GM12878 (cell line): ENCODE data around the gene CYP4F8. TPM values are rescaled to one million over a fixed set of nuclear protein-coding genes. Genes with fewer than 3 reads are reported as not detected.

Experiments
- ATAC-seq: fragments of 200-7000 bp; cut with Tn5 transposase; 3 replicates; pipeline ENCODE4 v1.9.1; 2020; ENCODE audit warnings: mild to moderate bottlenecking, moderate library complexity
- BruUV-seq: library from RNA; stranded (reverse); fragments of 400-500 nt; replicated peaks from 2 replicates; lab custom pipeline; 2021; lab: Mats Ljungman, UMichigan
- CTCF ChIA-PET: fragments of 300-600 bp; sonication (Branson Sonifier 250); formaldehyde crosslinking; extraction: SDS; loops from one replicate; lab custom pipeline; 2021; ENCODE audit warnings: inconsistent platforms; lab: Yijun Ruan, JAX
- POLR2A ChIA-PET: fragments of 350-600 bp; formaldehyde crosslinking; extraction: SDS; loops from one replicate; lab custom pipeline; 2021; ENCODE audit warnings: inconsistent platforms; lab: Charles Lee
- RAD21 ChIA-PET: fragments of 300-600 bp; sonication (Branson Sonifier 250); formaldehyde crosslinking; loops from one replicate; lab custom pipeline; 2023; ENCODE audit warnings: antibody characterized with exemption; ENCODE audit not compliant: unreplicated experiment; lab: Charles Lee
- SMC1A ChIA-PET: fragments of 300-600 bp; sonication (Branson Sonifier 250); formaldehyde crosslinking; loops from one replicate; lab custom pipeline; 2023; ENCODE audit not compliant: unreplicated experiment, uncharacterized antibody; lab: Charles Lee
- DNase-seq: peaks from one replicate; pipeline ENCODE4 v3.0.0-alpha.2; 2011; ENCODE audit warnings: low read depth, low spot score
- FAIRE-seq: peaks from 3 replicates; lab custom pipeline; 2011; peaks lifted over from hg19 to GRCh38; lab: Jason Lieb, UNC
- H2AFZ ChIP-seq: 2 replicates; pipeline ENCODE4 v1.6.0; 2011; ENCODE audit warnings: low read depth, low read length, control low read depth; ENCODE audit not compliant: control insufficient read depth
- H3K27ac ChIP-seq: 2 replicates; pipeline ENCODE4 v1.5.1; 2011; ENCODE audit warnings: control low read depth; ENCODE audit not compliant: control insufficient read depth, insufficient read depth
- H3K27me3 ChIP-seq, 2 experiments: replicated peaks in 1 of 2; 2 replicates each; pipeline versions ENCODE4 v1.6.0 to v1.6.1; 2011; ENCODE audit warnings: low read length in 1 of 2; ENCODE audit not compliant: control insufficient read depth in 2 of 2, insufficient read depth in 2 of 2
- H3K36me3 ChIP-seq, 2 experiments: 2 replicates each; pipeline ENCODE4 v1.5.1; 2011; ENCODE audit warnings: low read length in 1 of 2; ENCODE audit not compliant: control insufficient read depth in 2 of 2, insufficient read depth in 2 of 2
- H3K4me1 ChIP-seq: 2 replicates; pipeline ENCODE4 v1.6.1; 2011; ENCODE audit warnings: mild to moderate bottlenecking, low read length, moderate library complexity, mixed read lengths; ENCODE audit not compliant: control insufficient read depth, insufficient read depth
- H3K4me2 ChIP-seq: 2 replicates; pipeline ENCODE4 v1.6.0; 2011; ENCODE audit warnings: control low read depth; ENCODE audit not compliant: control insufficient read depth, insufficient read depth
- H3K4me3 ChIP-seq: fragments of 200-600 bp; sonication (generic); 2 replicates; pipeline ENCODE4 v1.5.1; 2016
- H3K79me2 ChIP-seq: 2 replicates; pipeline ENCODE4 v1.6.0; 2011; ENCODE audit warnings: low read length; ENCODE audit not compliant: control insufficient read depth, insufficient read depth
- H3K9ac ChIP-seq: 2 replicates; pipeline ENCODE4 v1.8.0; 2011; ENCODE audit warnings: low read length, control low read depth, mixed read lengths; ENCODE audit not compliant: control insufficient read depth, insufficient read depth
- H3K9me3 ChIP-seq: replicated peaks from 3 replicates; pipeline ENCODE4 v1.5.1; 2011; ENCODE audit warnings: mild to moderate bottlenecking, low read length; ENCODE audit not compliant: control insufficient read depth, insufficient read depth
- H4K20me1 ChIP-seq: 2 replicates; pipeline ENCODE4 v1.6.0; 2011; ENCODE audit not compliant: control insufficient read depth, insufficient read depth
- ATF3 ChIP-seq: IDR thresholded peaks from 2 replicates; pipeline ENCODE4 v1.6.1; 2011; ENCODE audit warnings: low read depth, mild to moderate bottlenecking, low read length, moderate library complexity, borderline replicate concordance; ENCODE audit errors: extremely low read depth
- BMI1 ChIP-seq: fragments of 450-650 bp; IDR thresholded peaks from 2 replicates; pipeline ENCODE4 v1.6.1; 2016; ENCODE audit warnings: mild to moderate bottlenecking, moderate library complexity, borderline replicate concordance
- CBX3 ChIP-seq: fragments of 200-600 bp; sonication (generic); IDR thresholded peaks from 2 replicates; pipeline ENCODE4 v1.6.1; 2016; ENCODE audit warnings: low read depth, borderline replicate concordance
- CHD4 ChIP-seq: fragments of 200-600 bp; sonication (generic); IDR thresholded peaks from 2 replicates; pipeline ENCODE4 v1.6.1; 2016; ENCODE audit warnings: mild to moderate bottlenecking
- IRF4 ChIP-seq: IDR thresholded peaks from 2 replicates; pipeline ENCODE4 v1.6.1; 2011; ENCODE audit warnings: low read depth, low read length
- RUNX3 ChIP-seq: IDR thresholded peaks from 2 replicates; pipeline ENCODE4 v1.6.1; 2012; ENCODE audit warnings: low read length, inconsistent platforms
- SPI1 ChIP-seq: IDR thresholded peaks from 2 replicates; pipeline ENCODE4 v1.6.1; 2011; ENCODE audit warnings: low read depth, mild to moderate bottlenecking, low read length, moderate library complexity, borderline replicate concordance; ENCODE audit not compliant: insufficient read depth
- SUPT20H ChIP-seq: IDR thresholded peaks from 2 replicates; pipeline ENCODE4 v1.6.1; 2011; ENCODE audit warnings: low read depth, mild to moderate bottlenecking, low read length, moderate library complexity, borderline replicate concordance; ENCODE audit not compliant: control insufficient read depth
- ZNF207 ChIP-seq: fragments of 450-650 bp; IDR thresholded peaks from 2 replicates; pipeline ENCODE4 v1.6.1; 2014; ENCODE audit warnings: antibody characterized with exemption, mild to moderate bottlenecking, borderline replicate concordance
- ZNF24 ChIP-seq: fragments of 450-650 bp; IDR thresholded peaks from 2 replicates; pipeline ENCODE4 v1.6.1; 2017; ENCODE audit warnings: antibody characterized with exemption, mild to moderate bottlenecking
- ZNF274 ChIP-seq: IDR thresholded peaks from one replicate; pipeline ENCODE4 v1.8.0; 2011; ENCODE audit not compliant: insufficient read length, insufficient read depth
- WGBS: methylation state at CpG from one replicate; pipeline ENCODE4 v1.1.6; 2016; ENCODE audit warnings: low lambda C conversion rate; ENCODE audit not compliant: insufficient replicate concordance, insufficient coverage; ENCODE audit errors: missing lambda C conversion rate; 5-methylcytosine and 5-hydroxymethylcytosine counted together
- in situ Hi-C: fragments of 300-500 bp; cut with MboI; formaldehyde crosslinking; loops from 9 replicates; pipeline ENCODE4 v1.14.3; 2018; ENCODE audit warnings: mixed read lengths
- intact Hi-C: fragments of 100-400 bp; cut with micrococcal nuclease; formaldehyde crosslinking; loops from one replicate; pipeline ENCODE4 v1.14.2; 2022; ENCODE audit not compliant: unreplicated experiment
- polyA plus RNA-seq, 11 experiments: library from polyadenylated mRNA; depleted of rRNA in 4 of 11; unstranded in 6 of 11; stranded (reverse) in 5 of 11; fragments of >200 nt; fragmentation: Nextera tagmentation in 4 of 11; fragmentation: Illumina TruSeq in 1 of 11; extraction: Ambion mirVana in 4 of 11; extraction: Trizol in 1 of 11; gene quantifications; 1 replicate in 1 of 11; 2 replicates in 10 of 11; pipeline versions ENCODE4 v1.2.1 to v1.2.3, GENCODE V29; 2011 to 2016; ENCODE audit warnings: inconsistent platforms in 2 of 11, missing spikeins in 2 of 11, low read depth in 1 of 11
- total RNA-seq, 4 experiments: library from RNA; depleted of rRNA in 3 of 4; stranded (reverse); fragments of >200 nt in 3 of 4; fragmentation: Illumina TruSeq in 1 of 4; extraction: Trizol in 1 of 4; gene quantifications; 2 replicates each; pipeline versions ENCODE4 v1.2.1 to v1.2.3, GENCODE V29; 2013 to 2021
- TF ChIP-seq, protein P1 (sequence below): fragments of 450-650 bp; IDR thresholded peaks from 2 replicates; pipeline ENCODE4 v1.6.1; 2016; ENCODE audit warnings: mild to moderate bottlenecking
- TF ChIP-seq, protein P2 (sequence below): fragments of 450-650 bp; IDR thresholded peaks from 2 replicates; pipeline ENCODE4 v1.6.1; 2014; ENCODE audit warnings: mild to moderate bottlenecking

Gene CYP4F8
- total and polyA plus RNA-seq, 10 of the 15 experiments (the other 5 are each of a cell fraction or from before 2014, with no cell fraction given) = not detected

DNA sequence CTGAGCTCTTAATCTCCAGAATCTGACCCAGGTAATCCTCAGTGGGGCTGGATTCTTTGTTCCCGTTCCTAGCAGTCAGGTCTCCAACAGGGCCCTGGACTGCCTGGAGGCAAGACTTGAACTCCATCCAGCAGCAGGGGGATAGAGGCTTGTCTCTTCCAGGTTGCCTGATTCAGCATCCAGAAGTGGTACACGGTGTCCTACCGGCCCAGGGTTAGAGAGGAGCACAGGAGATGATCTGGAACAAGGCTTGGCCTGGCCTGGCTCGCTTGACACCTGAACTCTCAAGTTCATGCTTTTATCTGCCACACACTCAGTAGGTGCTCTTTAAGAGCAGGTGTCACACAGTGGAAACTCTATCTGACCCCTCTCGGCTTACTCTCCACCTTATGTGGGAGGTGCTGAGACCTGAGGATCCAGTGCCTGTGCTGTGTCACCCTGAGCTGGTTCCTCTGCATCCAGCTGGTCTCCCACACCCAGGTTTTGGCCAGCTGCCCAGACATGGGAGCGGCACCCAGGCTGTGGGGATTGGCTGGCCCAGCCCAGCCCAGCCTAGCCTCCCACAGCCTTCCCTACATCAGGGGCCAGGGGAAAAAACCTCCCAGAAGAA is 25.4 kb downstream of the CYP4F8 start, which contains the start of gene CYP4F3:
Gene CYP4F3, plus strand, starts transcription at position 604 of the 610 bp plus-strand sequence. CDS start 519 bp downstream, outside the sequence.
- H3K4me1 ChIP-seq = no peaks in the 10 kb centered on the region
- H3K9ac ChIP-seq = no peak within 1 kb of the TSS
- RAD21 ChIA-PET = no interaction called here
- no peaks in the 10 kb centered on the region for H3K79me2 ChIP-seq
- 9% methylated on average over 5 of the region's 6 CpGs for WGBS
- TF ChIP-seq, protein P1, sequence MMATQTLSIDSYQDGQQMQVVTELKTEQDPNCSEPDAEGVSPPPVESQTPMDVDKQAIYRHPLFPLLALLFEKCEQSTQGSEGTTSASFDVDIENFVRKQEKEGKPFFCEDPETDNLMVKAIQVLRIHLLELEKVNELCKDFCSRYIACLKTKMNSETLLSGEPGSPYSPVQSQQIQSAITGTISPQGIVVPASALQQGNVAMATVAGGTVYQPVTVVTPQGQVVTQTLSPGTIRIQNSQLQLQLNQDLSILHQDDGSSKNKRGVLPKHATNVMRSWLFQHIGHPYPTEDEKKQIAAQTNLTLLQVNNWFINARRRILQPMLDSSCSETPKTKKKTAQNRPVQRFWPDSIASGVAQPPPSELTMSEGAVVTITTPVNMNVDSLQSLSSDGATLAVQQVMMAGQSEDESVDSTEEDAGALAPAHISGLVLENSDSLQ = no peak
- TF ChIP-seq ZNF274 (no peak), IRF4 (no peak), RUNX3 (no peak), CHD4 (no peak), ATF3 (no peak), BMI1 (no peak), ZNF207 (no peak), CBX3 (no peak), SUPT20H (no peak), SPI1 (no peak), ZNF24 (no peak)
- TF ChIP-seq, protein P2, sequence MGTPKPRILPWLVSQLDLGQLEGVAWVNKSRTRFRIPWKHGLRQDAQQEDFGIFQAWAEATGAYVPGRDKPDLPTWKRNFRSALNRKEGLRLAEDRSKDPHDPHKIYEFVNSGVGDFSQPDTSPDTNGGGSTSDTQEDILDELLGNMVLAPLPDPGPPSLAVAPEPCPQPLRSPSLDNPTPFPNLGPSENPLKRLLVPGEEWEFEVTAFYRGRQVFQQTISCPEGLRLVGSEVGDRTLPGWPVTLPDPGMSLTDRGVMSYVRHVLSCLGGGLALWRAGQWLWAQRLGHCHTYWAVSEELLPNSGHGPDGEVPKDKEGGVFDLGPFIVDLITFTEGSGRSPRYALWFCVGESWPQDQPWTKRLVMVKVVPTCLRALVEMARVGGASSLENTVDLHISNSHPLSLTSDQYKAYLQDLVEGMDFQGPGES = no peak
- no TSS peak for BruUV-seq
- no peaks in the 10 kb centered on the region for H4K20me1 ChIP-seq
- H3K9me3 ChIP-seq = no peaks in the 10 kb centered on the region; the same call in 2 of the 3 replicates
- H3K4me2 ChIP-seq = no peak within 1 kb of the TSS
- no peak for FAIRE-seq
- in situ Hi-C loops (loop anchor here (25.0 kb wide), 1 partner anchor 747 kb away; no protein-coding TSS in a partner anchor), intact Hi-C loops (no loop called here)
- CTCF ChIA-PET = no interaction called here
- SMC1A ChIA-PET = no interaction called here
- DNase-seq = no peak
- POLR2A ChIA-PET = no interaction called here
- ATAC-seq = no peak
- no peak within 1 kb of the TSS for H3K27ac ChIP-seq
- no peaks in the 10 kb centered on the region for H3K36me3 ChIP-seq
- peaks cover 0 to 1% of the 10 kb centered on the region in 2 experiments; a peak in 2 of 4 replicates for H3K27me3 ChIP-seq
- no peak within 1 kb of the TSS for H2AFZ ChIP-seq
- no peak within 1 kb of the TSS for H3K4me3 ChIP-seq
